ENCODE data around the gene TOP2A. TPM values are rescaled to one million over a fixed set of nuclear protein-coding genes. Genes with fewer than 3 reads are reported as not detected.

The TOP2A gene
- 269 TPM for polyA plus RNA-seq (2013, experiment 1 of 2)
- 272 TPM for polyA plus RNA-seq (2013, experiment 2 of 2)

- no peak within 1 kb of the TSS for H4K91ac ChIP-seq (ENCODE audit: low read depth, low read length, poor library complexity)
- peaks cover 3% of the 10 kb centered on the region for H3K79me1 ChIP-seq (ENCODE audit: low read depth, low read length)
- H2BK5ac ChIP-seq (ENCODE audit: low read length) = peak within 1 kb of the TSS; percentile 98
- H3K4ac ChIP-seq (ENCODE audit: low read length) = peak within 1 kb of the TSS; percentile 10
- H2BK15ac ChIP-seq (ENCODE audit: low read length) = peak within 1 kb of the TSS; percentile 98
- H3K4me2 ChIP-seq (ENCODE audit: insufficient read depth, low read length, poor library complexity, severe bottlenecking) = peak within 1 kb of the TSS; percentile 71
- DNase-seq (ENCODE audit: low spot score) = peak; percentile 100
- H4K8ac ChIP-seq (ENCODE audit: low read depth, low read length) = no peak within 1 kb of the TSS
- peaks cover 7 to 39% of the 10 kb centered on the region in 2 donors for H3K36me3 ChIP-seq (replicated peaks in 1 of 2; ENCODE audit: control insufficient read depth in 2 of 2, insufficient read depth in 2 of 2, low read length in 2 of 2)
- no peaks in the 10 kb centered on the region for H3K9me3 ChIP-seq (replicated peaks in 1 of 2; ENCODE audit: control insufficient read depth in 2 of 2, insufficient read depth in 1 of 2, low read depth in 1 of 2, low read length in 2 of 2)
- H2AK5ac ChIP-seq (ENCODE audit: low read depth, low read length) = peak within 1 kb of the TSS; percentile 96
- peak within 1 kb of the TSS; percentile 82 to 95 for H3K4me3 ChIP-seq (ENCODE audit: low read length in 2 of 2)
- H3K14ac ChIP-seq (ENCODE audit: low read length) = peak within 1 kb of the TSS; percentile 25
- H3K4me1 ChIP-seq (ENCODE audit: control insufficient read depth in 2 of 2, insufficient read depth in 1 of 2, low read depth in 1 of 2, low read length in 2 of 2) = peaks cover 6 to 15% of the 10 kb centered on the region in 2 donors
- peak within 1 kb of the TSS; percentile 85 for H2AFZ ChIP-seq (ENCODE audit: low read length)
- peak within 1 kb of the TSS; percentile 92 for H3K27ac ChIP-seq (replicated peaks; ENCODE audit: low read length)
- peak within 1 kb of the TSS; percentile 73 for H2BK12ac ChIP-seq (ENCODE audit: low read length)
- peak within 1 kb of the TSS; percentile 67 for H2BK120ac ChIP-seq (ENCODE audit: low read depth, low read length)
- H3K18ac ChIP-seq (ENCODE audit: low read length) = peak within 1 kb of the TSS; percentile 88
- H3K27me3 ChIP-seq (ENCODE audit: control insufficient read depth in 3 of 3, insufficient read depth in 3 of 3, low read depth in 1 of 3, low read length in 3 of 3) = no peaks in the 10 kb centered on the region
- H3K23ac ChIP-seq (ENCODE audit: low read depth, low read length, poor library complexity) = peak within 1 kb of the TSS; percentile 68
- WGBS, 2 donors (ENCODE audit: extremely low coverage in 2 of 2, insufficient read length in 2 of 2, insufficient replicate concordance in 1 of 2) = no CpG with 5 or more reads among the region's 49 CpGs
- peak within 1 kb of the TSS; percentile 94 for H3K9ac ChIP-seq (ENCODE audit: low read depth, low read length, poor library complexity)
Observed at GRCh38 chr17:40417609-40418427, at the start of gene TOP2A. TOP2A (minus strand) TSS chr17:40417896; CDS start chr17:40417791, 105 bp downstream.

- Histone ChIP-seq H4K8ac (ENCODE audit: low read depth, low read length) (no peak overlapping the region), H3K23ac (ENCODE audit: low read depth, low read length, poor library complexity) (no peak overlapping the region), H3K18ac (ENCODE audit: low read length) (no peak overlapping the region), H2BK12ac (ENCODE audit: low read length) (no peak overlapping the region), H3K4me3 (ENCODE audit: low read length in 2 of 2) (peak overlapping the region in 1 of 2 donors; percentile 29), H3K4ac (ENCODE audit: low read length) (no peak overlapping the region), H2BK15ac (ENCODE audit: low read length) (peak overlapping the region; percentile 54), H3K9ac (ENCODE audit: low read depth, low read length, poor library complexity) (no peak overlapping the region), H2AK5ac (ENCODE audit: low read depth, low read length) (no peak overlapping the region), H3K4me2 (ENCODE audit: insufficient read depth, low read length, poor library complexity, severe bottlenecking) (no peak overlapping the region), H2AFZ (ENCODE audit: low read length) (no peak overlapping the region), H3K9me3 (replicated peaks in 1 of 2; ENCODE audit: control insufficient read depth in 2 of 2, insufficient read depth in 1 of 2, low read depth in 1 of 2, low read length in 2 of 2) (peaks cover 3 to 8% of the 10 kb centered on the region in 2 donors), H3K14ac (ENCODE audit: low read length) (no peak overlapping the region), H3K36me3 (replicated peaks in 1 of 2; ENCODE audit: control insufficient read depth in 2 of 2, insufficient read depth in 2 of 2, low read length in 2 of 2) (no peaks in the 10 kb centered on the region), H3K27me3 (ENCODE audit: control insufficient read depth in 3 of 3, insufficient read depth in 3 of 3, low read depth in 1 of 3, low read length in 3 of 3) (no peaks in the 10 kb centered on the region), H3K4me1 (ENCODE audit: control insufficient read depth in 2 of 2, insufficient read depth in 1 of 2, low read depth in 1 of 2, low read length in 2 of 2) (peaks cover 3 to 11% of the 10 kb centered on the region in 2 donors), H2BK120ac (ENCODE audit: low read depth, low read length) (no peak overlapping the region), H4K91ac (ENCODE audit: low read depth, low read length, poor library complexity) (no peak overlapping the region), H3K27ac (replicated peaks; ENCODE audit: low read length) (no peak overlapping the region), H2BK5ac (ENCODE audit: low read length) (no peak overlapping the region), H3K79me1 (ENCODE audit: low read depth, low read length) (no peaks in the 10 kb centered on the region)
- no peak for DNase-seq (ENCODE audit: low spot score)
- WGBS, 2 donors (ENCODE audit: extremely low coverage in 2 of 2, insufficient read length in 2 of 2, insufficient replicate concordance in 1 of 2) = no CpG with 5 or more reads among the region's 2 CpGs
Observed at GRCh38 chr17:40467281-40467867, 49.7 kb upstream of the TOP2A start.

- peak overlapping the region; percentile 71 for H3K18ac ChIP-seq (ENCODE audit: low read length)
- H3K4ac ChIP-seq (ENCODE audit: low read length) = peak overlapping the region; percentile 89
- no peak overlapping the region for H3K9ac ChIP-seq (ENCODE audit: low read depth, low read length, poor library complexity)
- no peaks in the 10 kb centered on the region for H3K79me1 ChIP-seq (ENCODE audit: low read depth, low read length)
- H3K14ac ChIP-seq (ENCODE audit: low read length) = peak overlapping the region; percentile 38
- H2BK120ac ChIP-seq (ENCODE audit: low read depth, low read length) = no peak overlapping the region
- no CpG with 5 or more reads among the region's 11 CpGs for WGBS, 2 donors (ENCODE audit: extremely low coverage in 2 of 2, insufficient read length in 2 of 2, insufficient replicate concordance in 1 of 2)
- no peak overlapping the region for H2AK5ac ChIP-seq (ENCODE audit: low read depth, low read length)
- peak overlapping the region; percentile 65 for H3K23ac ChIP-seq (ENCODE audit: low read depth, low read length, poor library complexity)
- H2BK5ac ChIP-seq (ENCODE audit: low read length) = no peak overlapping the region
- no peak overlapping the region for H3K4me3 ChIP-seq (ENCODE audit: low read length in 2 of 2)
- DNase-seq (ENCODE audit: low spot score) = no peak
- H2BK12ac ChIP-seq (ENCODE audit: low read length) = peak overlapping the region; percentile 41
- no peaks in the 10 kb centered on the region for H3K36me3 ChIP-seq (replicated peaks in 1 of 2; ENCODE audit: control insufficient read depth in 2 of 2, insufficient read depth in 2 of 2, low read length in 2 of 2)
- peak overlapping the region; percentile 92 for H4K91ac ChIP-seq (ENCODE audit: low read depth, low read length, poor library complexity)
- peak overlapping the region; percentile 58 for H2BK15ac ChIP-seq (ENCODE audit: low read length)
- no peak overlapping the region for H3K4me2 ChIP-seq (ENCODE audit: insufficient read depth, low read length, poor library complexity, severe bottlenecking)
- H3K4me1 ChIP-seq (ENCODE audit: control insufficient read depth in 2 of 2, insufficient read depth in 1 of 2, low read depth in 1 of 2, low read length in 2 of 2) = peaks cover 3 to 14% of the 10 kb centered on the region in 2 donors
- H2AFZ ChIP-seq (ENCODE audit: low read length) = no peak overlapping the region
- no peak overlapping the region for H3K27ac ChIP-seq (replicated peaks; ENCODE audit: low read length)
- peaks cover 0 to 3% of the 10 kb centered on the region in 2 donors for H3K9me3 ChIP-seq (replicated peaks in 1 of 2; ENCODE audit: control insufficient read depth in 2 of 2, insufficient read depth in 1 of 2, low read depth in 1 of 2, low read length in 2 of 2)
- H4K8ac ChIP-seq (ENCODE audit: low read depth, low read length) = no peak overlapping the region
- H3K27me3 ChIP-seq (ENCODE audit: control insufficient read depth in 3 of 3, insufficient read depth in 3 of 3, low read depth in 1 of 3, low read length in 3 of 3) = no peaks in the 10 kb centered on the region
Observed at GRCh38 chr17:40466298-40466971, 48.7 kb upstream of the TOP2A start.
